GM21717 (cell line): Measurements from ENCODE around the gene B3GNT2.
"Not testable (repeated sequence)": the region's sequence is repeated elsewhere in the genome, so short reads cannot be mapped to it uniquely, and the experiment has no call there.

Experiments
- ATAC-seq: cut with Tn5 transposase; IDR thresholded peaks from one replicate; pipeline ENCODE4 v1.9.1; 2021; ENCODE audit warnings: mild to moderate bottlenecking, moderate library complexity; ENCODE audit not compliant: unreplicated experiment

B3GNT2 gene, protein sequence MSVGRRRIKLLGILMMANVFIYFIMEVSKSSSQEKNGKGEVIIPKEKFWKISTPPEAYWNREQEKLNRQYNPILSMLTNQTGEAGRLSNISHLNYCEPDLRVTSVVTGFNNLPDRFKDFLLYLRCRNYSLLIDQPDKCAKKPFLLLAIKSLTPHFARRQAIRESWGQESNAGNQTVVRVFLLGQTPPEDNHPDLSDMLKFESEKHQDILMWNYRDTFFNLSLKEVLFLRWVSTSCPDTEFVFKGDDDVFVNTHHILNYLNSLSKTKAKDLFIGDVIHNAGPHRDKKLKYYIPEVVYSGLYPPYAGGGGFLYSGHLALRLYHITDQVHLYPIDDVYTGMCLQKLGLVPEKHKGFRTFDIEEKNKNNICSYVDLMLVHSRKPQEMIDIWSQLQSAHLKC

DNA sequence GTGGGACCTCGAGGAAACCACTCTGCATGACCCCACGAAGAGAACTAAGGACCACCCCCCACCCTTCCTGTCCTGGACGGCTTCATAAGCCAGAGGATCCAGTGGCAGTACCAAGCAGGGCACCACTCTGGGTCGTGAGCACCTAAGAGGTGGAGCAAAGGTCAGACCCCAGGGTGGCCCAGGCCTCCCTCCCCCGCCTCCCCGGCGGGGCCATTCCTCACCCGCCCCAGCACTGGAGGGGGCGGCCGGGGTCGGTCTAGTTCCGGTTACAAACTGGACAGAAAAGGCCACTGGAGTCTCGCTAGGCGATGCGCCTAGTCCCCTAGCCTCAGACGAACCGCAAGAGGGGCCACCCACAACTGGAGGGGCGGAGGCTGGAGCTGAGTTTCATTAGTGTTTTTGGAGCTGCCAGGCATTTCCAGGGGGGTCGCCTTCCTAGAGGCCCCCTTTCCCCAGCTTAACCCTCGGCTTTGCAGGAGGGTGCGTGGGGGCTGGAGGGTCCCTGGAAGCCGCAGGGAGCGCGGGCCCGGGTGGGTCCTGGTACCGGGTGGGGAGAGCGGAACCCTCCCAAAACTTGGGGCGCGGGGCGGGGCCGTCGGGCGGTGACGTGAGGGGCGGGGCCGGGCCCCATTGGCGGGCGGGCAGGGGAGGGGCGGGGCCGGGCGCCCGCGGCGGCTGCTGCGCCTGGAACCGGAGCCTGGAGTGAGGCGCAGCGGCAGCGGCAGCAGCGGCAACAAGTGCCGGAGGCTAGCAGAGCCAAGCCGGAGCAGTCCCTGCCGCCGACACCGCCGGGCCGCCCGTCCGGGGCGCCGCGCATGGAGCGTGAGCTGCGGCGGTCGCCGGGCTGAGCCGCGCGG, at the start of gene B3GNT2:
Gene B3GNT2 (plus strand): TSS at position 695 of the 857 bp plus-strand sequence. CDS start 26,106 bp downstream, outside the sequence.
- peak; percentile 51 for ATAC-seq

- ATAC-seq = not testable (repeated sequence)
Observed at GRCh38 chr2:62146790-62147189, 49.1 kb upstream of the B3GNT2 start.

DNA sequence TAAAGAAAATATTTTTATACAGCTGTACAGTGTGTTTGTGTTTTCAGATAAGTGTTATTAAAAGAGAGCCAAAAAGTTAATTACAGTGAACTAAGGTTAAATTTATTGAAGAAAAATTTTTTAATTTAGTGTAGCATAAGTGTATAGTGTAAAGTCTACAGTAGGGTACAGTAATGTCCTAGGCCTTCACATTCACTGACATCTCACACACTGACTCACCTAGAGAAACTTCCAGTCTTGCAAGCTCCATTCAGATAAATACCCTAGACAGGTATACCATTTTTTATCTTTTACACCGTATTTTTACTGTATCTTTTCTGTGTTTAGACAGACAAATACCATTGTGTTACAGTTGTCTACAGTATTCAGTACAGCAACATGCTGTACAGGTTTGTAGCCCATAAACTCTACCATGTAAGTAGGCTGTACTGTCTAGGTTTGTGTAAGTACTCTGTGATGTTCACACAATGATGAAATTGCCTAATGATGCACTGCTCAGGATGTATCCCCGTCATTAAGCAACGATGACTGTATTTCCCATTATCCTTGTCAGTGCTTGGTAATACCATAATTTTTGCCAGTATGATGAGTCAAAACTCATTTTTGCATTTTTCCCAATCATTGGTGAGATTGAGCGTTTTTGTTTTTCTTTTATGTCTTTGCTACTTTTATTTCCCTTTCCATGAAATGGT, 48.2 kb upstream of the B3GNT2 start:
- ATAC-seq = no peak

GRCh38 chr2:62149708-62150107, 46.2 kb upstream of the B3GNT2 start:
- ATAC-seq = no peak

GRCh38 chr2:62150597-62151305, 45.2 kb upstream of the B3GNT2 start:
- no peak for ATAC-seq

DNA sequence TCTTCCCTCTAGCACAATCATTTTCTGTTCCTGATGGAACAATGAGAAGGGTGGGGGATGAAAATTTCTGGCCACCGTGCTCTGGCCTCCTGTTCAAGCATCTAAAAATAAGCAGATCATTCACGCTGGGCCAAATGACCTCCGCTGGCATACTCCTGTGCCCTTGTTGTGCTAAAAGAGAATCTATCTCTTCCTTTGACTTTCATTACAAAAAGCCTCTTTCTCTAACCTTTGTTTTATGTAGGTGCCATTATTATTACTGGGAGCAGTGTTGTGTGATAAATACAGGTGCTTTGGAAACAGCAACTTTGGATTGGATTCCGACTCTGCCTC, 44.6 kb upstream of the B3GNT2 start:
- no peak for ATAC-seq

DNA sequence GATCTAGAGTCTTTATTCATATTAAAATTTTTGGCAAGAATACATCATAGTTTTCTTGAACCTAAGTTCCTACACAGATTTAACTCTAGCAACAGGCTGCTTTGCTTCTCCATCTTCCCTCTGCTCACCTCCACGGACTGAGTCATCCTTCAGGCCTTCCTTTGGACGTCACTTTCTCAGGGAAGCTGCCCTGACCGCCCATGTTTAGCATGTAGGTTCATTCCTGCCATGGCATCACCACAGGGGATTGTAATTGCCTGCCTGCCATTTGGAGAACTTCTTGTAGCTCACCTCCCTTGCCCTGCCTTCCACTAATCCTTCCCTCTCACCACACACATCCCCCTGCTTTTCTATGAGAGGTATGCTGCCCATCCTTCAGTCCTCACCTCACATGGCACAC, 43.9 kb upstream of the B3GNT2 start:
- no peak for ATAC-seq

DNA sequence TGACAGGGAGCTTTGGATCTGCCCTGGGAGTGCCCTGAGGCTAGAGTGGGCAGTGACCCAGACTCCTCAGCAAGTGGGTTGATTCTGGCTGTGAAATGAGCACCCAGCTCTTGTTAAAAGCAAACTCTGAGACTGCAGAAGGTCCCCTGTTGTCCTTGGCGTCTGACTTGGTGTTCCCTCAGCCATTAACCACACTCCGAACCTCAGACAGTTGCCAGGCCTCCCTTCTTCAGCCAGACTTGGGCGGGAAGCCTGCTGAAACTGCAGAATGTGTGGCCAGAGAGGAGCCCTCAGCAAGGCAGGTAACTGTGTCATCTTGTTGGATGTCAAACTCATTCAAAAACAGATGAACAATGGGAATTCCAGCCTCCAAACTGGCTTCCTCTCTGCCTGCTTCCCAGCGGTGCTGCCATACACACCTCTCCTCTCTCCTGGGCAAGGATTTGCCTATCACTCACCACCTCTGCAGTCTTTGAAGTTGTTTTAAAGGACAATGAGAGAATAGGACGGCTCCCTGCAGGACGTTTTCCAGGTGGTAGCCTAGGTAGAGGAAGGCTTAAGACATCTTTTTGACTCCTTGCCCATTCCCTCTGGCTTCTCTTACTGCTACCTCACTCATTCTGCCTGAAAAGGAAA, 38.9 kb upstream of the B3GNT2 start:
- no peak for ATAC-seq

DNA sequence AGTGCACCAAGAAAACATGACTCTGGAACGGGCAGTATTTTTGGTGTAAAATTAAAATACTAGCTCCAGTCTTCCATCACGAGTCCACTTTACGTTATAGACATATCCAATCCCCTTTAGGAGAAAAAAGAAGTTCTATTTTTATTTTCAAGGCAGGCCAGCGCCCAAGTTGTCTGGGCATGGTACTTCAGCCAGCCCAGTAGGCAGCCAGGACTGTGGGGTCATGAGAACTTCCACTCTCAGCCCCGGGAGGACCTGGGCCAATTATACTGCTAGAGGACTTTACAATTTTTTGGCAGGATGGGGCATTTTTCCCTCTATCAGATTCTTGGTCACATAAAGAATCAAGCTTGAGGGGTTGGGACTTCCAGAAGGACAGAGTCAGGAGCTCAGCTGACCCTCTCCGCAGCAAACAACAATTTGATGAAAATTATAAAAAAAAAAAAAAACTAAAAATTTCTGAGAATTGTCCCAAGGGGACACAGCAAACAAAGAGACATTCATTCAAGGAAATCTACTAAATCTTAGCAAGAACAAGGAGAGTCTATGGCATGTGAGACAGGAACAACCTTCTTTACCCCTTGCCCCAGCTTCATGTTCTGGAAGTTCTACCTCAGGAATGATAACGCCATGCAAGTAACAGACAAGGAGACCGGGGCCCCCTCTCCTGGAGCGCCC, 37.3 kb upstream of the B3GNT2 start:
- no peak for ATAC-seq

GRCh38 chr2:62160691-62161090, 35.2 kb upstream of the B3GNT2 start:
- not testable (repeated sequence) for ATAC-seq

- ATAC-seq = no peak
Observed at GRCh38 chr2:62163106-62163831, 32.6 kb upstream of the B3GNT2 start.

- ATAC-seq = no peak
Observed at GRCh38 chr2:62163834-62164233, 32.1 kb upstream of the B3GNT2 start.

DNA sequence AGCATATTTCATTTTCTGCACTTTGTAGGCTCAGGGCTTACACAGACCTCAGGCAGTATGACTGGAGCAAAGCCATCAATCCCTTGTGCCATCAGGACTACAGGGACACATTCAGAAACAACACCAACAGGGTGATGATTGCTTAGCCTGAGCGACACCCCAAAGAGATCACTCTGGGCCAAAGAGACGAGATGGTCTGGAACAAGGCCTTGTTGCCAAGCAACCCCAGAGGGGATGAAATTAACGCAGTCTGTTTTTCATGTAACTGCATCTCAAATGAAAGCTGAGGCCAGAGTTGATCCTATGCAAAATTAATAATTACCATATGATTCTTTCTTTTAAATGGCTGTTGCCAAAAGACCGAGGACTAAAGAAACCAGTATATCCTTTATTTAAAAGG, 20.2 kb upstream of the B3GNT2 start:
- no peak for ATAC-seq

DNA sequence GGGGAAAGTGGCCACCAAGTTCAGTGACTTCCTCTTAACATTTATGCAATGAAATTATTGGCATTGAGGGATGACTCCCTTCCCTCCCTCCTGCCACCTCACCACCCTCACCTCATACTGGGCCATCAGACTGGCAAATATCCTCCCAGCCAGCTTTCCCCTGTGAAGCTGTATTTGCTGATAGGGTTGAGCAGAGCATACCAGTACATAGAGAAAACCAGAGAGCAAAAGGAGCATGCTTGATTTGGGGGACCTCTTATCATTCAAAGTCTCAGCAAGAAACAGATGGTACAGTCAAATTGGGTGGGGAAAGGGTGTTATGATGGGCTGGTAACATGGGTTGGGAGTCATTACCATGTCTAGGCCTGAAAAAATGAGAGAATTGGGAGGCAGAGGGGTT, 19.1 kb upstream of the B3GNT2 start:
- ATAC-seq = no peak

DNA sequence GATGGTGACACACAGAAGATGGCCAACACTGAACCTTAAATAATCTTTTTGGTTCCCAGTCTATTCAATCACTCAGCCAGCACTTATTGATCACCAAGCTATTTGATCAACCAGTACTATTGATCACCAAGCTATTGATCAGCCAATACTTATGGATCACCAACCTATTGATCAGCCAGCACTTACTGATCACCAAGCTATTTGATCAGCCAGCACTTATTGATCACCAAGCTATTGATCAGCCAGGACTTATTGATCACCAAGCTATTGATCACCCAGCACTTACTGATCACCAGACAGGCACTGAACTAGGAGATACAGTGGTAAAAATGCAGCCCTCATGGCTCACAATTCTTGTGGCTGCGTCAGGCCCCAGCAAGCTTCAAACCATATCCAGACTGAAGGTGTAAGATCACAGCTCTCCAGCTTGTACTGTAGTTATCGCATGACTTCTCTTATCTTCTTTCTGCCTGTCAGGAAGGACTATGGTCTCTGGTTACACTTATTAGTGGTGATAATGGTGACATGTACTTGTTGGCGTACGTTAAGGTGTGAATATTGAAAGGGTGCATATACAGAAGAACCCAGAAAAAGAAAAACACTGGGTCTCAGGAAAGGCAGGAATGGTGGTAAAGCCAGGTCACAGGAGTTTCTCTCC, 18.4 kb upstream of the B3GNT2 start:
- no peak for ATAC-seq

DNA sequence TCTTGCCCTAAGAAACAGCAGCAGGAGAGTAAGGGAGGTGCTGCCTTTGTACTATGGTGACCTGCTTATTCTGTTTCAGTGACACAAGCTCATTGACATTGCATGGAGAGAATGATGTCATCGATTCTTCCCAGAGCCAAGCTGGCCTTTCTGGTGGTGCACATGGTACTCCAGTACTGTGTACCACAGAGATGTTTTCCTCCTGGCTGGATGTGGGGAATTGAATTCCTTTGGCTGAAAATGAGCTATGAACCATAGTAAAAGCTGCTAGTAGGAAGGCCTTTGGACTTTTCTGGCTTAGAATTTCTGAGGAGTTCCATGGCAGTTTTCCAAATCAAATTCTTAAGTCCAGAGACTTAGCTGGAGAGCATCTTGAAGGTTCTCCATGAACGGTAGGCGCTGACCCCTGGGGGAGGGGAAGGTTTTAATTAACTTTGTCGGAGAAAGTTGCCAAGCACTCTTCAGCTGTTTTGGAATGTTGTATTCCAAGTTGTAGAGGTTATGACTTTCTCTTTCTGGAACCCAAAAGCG, 17.1 kb upstream of the B3GNT2 start:
- no peak for ATAC-seq

DNA sequence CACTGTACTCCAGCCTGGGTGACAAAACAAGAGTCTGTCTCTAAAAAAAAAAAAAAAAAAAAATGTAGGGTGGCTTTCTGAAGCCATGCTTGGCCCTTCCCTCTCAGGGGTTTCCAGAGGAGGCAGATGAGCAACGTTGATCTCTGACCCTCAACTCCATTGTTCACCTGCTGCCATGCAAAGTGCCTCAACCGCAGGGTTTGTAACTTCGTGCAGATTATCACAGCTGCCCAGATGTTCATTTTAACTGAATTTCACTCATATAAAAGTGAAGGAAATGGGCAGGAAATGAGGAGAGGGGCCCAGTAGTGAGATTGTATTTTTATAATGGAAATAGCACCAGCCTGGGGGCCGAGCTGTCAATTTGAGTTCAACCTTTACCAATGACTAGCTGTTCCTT, 14.9 kb upstream of the B3GNT2 start:
- ATAC-seq = no peak

- no peak for ATAC-seq
Observed at GRCh38 chr2:62181843-62182242, 14.1 kb upstream of the B3GNT2 start.
